Kidney (tissue), 14 donors: Measurements from ENCODE around the gene CNOT8. TPM values are rescaled to one million over a fixed set of nuclear protein-coding genes. Genes with fewer than 3 reads are reported as not detected.

ENCODE experiments used
- DNase-seq, 5 donors: peaks; one replicate each; pipeline ENCODE4 v3.0.0-alpha.2; 2013 to 2020
- FAIRE-seq: peaks from 2 replicates; lab custom pipeline; 2012; peaks lifted over from hg19 to GRCh38; lab: Jason Lieb, UNC
- H3K27ac ChIP-seq, 2 donors: one replicate each; pipeline ENCODE4 v1.7.0; 2013; ENCODE audit warnings: low read depth in 2 of 2, low read length in 2 of 2, inconsistent platforms in 1 of 2
- H3K27me3 ChIP-seq: one replicate; pipeline ENCODE4 v1.7.1; 2013; ENCODE audit warnings: low read length, inconsistent platforms; ENCODE audit not compliant: control insufficient read depth, insufficient read depth
- H3K36me3 ChIP-seq, 3 donors: one replicate each; pipeline versions ENCODE4 v1.7.0 to v1.7.1; 2013; ENCODE audit warnings: low read length in 3 of 3, control low read depth in 1 of 3, inconsistent platforms in 1 of 3; ENCODE audit not compliant: insufficient read depth in 3 of 3, control insufficient read depth in 2 of 3
- H3K4me1 ChIP-seq, 3 donors: one replicate each; pipeline versions ENCODE4 v1.7.0 to v1.7.1; 2013; ENCODE audit warnings: low read length in 3 of 3, inconsistent platforms in 1 of 3, low read depth in 1 of 3; ENCODE audit not compliant: control insufficient read depth in 2 of 3, insufficient read depth in 2 of 3
- H3K4me3 ChIP-seq, 3 donors: one replicate each; pipeline versions ENCODE4 v1.7.0 to v1.8.1; 2013; ENCODE audit warnings: low read length in 3 of 3, control low read depth in 1 of 3, inconsistent platforms in 1 of 3
- H3K9ac ChIP-seq, 3 donors: one replicate each; pipeline versions ENCODE4 v1.7.0 to v1.7.1; 2013; ENCODE audit warnings: low read length in 3 of 3, control low read depth in 1 of 3, inconsistent platforms in 1 of 3
- H3K9me3 ChIP-seq, 3 donors: one replicate each; pipeline versions ENCODE4 v1.7.0 to v1.7.1; 2013; ENCODE audit warnings: low read length in 3 of 3, control low read depth in 1 of 3, inconsistent platforms in 1 of 3; ENCODE audit not compliant: control insufficient read depth in 2 of 3, insufficient read depth in 1 of 3
- CTCF ChIP-seq: IDR thresholded peaks from 3 replicates; pipeline ENCODE4 v1.5.1; 2012; ENCODE audit warnings: mild to moderate bottlenecking, moderate library complexity, borderline replicate concordance; ENCODE audit not compliant: insufficient read depth; ENCODE audit errors: extremely low read depth
- intact Hi-C: fragments of 100-400 bp; cut with DNase I; formaldehyde crosslinking; loops from one replicate; pipeline ENCODE4 v1.11.1; 2022
- polyA plus RNA-seq: library from polyadenylated mRNA; stranded (reverse); fragments of 350-450 nt; fragmentation: Illumina TruSeq; extraction: RNeasy Lipid Tissue Mini Kit (QIAGEN cat#74804); gene quantifications from one replicate; pipeline ENCODE4 v1.2.3, GENCODE V29; 2014; ENCODE audit warnings: low read depth, low replicate concordance; ENCODE audit not compliant: insufficient read depth
- total RNA-seq: library from RNA; stranded (reverse); fragmentation: NEBNext Ultra II Directional; extraction: Animal tissue kit (Norgen Biotek cat#: 25700); gene quantifications from one replicate; pipeline ENCODE4 v1.2.1, GENCODE V29; 2021
- donor health status: control.
- donor health status: control.
- donor health status: control.
- donor health status: control.
- donor health status: control.
- donor health status: DM: yes; HTN: yes; CAD: no.
- donor health status: Normal renal cell carcinoma (clear cell type).

The CNOT8 gene
- total and polyA plus RNA-seq, 2 donors from 2014 or later = 28.4 to 40.4 TPM

GRCh38 chr5:154885439-154885838, 27.0 kb downstream of the CNOT8 start:
- intact Hi-C loops = no loop called here
- Histone ChIP-seq H3K4me3 (no peak overlapping the region), H3K27me3 (no peaks in the 10 kb centered on the region), H3K4me1 (peaks cover 0 to 2% (median 0%) of the 10 kb centered on the region in 3 donors), H3K9ac (no peak overlapping the region), H3K9me3 (peaks cover 0 to 19% (median 8%) of the 10 kb centered on the region in 3 donors), H3K27ac (no peak overlapping the region), H3K36me3 (peaks cover 11 to 25% (median 21%) of the 10 kb centered on the region in 3 donors)
- no peak for FAIRE-seq
- TF ChIP-seq CTCF = no peak
- DNase-seq = no peak

GRCh38 chr5:154892369-154892771, 33.9 kb downstream of the CNOT8 start:
- intact Hi-C loops = no loop called here
- no peak for FAIRE-seq

GRCh38 chr5:154893381-154893780, 35.0 kb downstream of the CNOT8 start:
- TF ChIP-seq CTCF = no peak
- intact Hi-C loops = no loop called here
- Histone ChIP-seq H3K9me3 (no peaks in the 10 kb centered on the region), H3K4me3 (no peak overlapping the region), H3K27ac (no peak overlapping the region), H3K36me3 (peaks cover 7 to 47% (median 32%) of the 10 kb centered on the region in 3 donors), H3K27me3 (no peaks in the 10 kb centered on the region), H3K4me1 (no peaks in the 10 kb centered on the region), H3K9ac (no peak overlapping the region)
- FAIRE-seq = no peak
- DNase-seq = no peak

More at GRCh38 chr5:154892369-154892771, 33.9 kb downstream of the CNOT8 start:
- no peak for DNase-seq
- Histone ChIP-seq H3K9ac (no peak overlapping the region), H3K4me3 (no peak overlapping the region), H3K36me3 (peaks cover 9 to 47% (median 36%) of the 10 kb centered on the region in 3 donors), H3K4me1 (no peaks in the 10 kb centered on the region), H3K9me3 (no peaks in the 10 kb centered on the region), H3K27ac (no peak overlapping the region), H3K27me3 (no peaks in the 10 kb centered on the region)
- no peak for TF ChIP-seq CTCF
